ENCODE measurements around the gene KCTD17.
"Not testable (repeated sequence)": the region's sequence is repeated elsewhere in the genome, so short reads cannot be mapped to it uniquely, and the experiment has no call there.

Gene KCTD17

DNA sequence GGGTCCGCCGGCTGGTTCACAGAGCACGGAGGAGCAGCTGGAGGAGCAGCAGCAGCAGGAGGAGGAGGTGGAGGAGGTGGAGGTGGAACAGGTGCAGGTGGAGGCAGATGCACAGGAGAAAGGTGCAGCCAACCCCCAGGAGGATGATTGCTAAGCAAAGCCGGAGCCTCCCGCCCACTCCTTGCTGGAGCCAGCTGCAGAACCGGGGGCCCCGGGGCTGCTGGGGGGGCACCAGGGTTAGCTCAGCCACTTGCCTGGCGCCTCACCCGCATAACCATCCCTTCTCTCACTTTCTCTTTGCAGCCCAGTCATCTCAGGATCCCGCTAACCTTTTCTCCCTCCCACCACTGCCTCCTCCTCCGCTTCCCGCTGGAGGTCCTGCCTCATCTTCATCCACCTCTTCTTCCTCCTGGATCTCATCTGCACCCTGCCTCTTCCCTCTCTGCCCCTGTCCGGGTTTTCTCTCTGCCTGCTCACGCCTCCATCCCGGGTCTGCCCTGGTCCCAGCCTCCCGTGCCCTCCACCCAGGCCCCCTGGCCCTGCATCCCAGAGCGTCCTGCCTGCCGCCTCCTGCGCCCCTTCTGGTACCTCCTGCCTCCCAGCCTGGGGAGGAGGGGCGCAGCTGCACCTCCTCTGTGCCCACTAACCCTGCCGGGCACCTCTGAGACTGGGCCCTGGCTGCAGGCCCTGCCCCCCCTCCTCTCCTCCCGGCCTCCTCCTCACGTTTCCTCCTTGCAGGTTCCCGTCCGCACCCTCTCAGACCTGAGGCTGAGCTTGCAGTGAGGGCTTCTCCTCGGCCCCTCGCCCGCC lies 9.5 kb downstream of the KCTD17 start:
- DNase-seq (ENCODE audit: low spot score), result no peak

DNA sequence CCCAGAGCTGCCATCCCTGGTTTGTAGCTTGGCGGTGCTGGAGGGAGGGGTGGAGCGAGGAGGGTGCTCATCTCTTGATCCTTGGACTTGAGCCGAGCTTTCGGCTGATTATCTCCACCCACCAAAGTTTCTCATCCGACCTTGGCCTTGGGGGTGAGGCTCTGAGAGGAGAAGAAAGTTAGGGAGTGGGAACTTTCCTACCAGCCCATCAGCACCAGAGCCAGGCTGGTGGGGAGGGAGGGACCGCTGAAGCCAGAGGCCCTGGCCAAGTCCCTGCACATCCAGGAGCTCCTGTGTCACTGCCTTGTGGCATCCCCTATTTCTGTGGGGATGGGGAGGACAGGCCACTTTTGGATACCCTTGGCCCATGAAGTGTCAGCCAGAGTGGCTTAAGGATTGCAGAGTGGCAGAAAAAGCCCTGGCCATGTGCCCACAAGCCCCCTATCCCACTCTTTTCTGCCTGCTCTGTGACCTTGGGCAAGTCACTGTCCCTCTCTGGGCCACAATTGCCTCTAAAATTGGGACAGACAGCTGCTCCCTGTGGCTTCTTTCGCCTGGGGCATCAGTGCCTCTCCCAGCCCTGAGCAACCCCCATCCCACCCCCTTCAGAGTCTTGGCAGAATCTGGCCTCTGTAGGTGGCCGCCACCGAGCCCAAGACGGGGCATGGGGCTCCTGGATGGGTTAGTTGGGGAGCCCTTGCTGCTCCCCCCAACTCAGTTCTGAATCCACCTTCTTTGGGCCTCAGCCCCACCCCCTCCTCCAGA lies 10.3 kb downstream of the KCTD17 start:
- no peak for DNase-seq (ENCODE audit: low spot score)

DNA sequence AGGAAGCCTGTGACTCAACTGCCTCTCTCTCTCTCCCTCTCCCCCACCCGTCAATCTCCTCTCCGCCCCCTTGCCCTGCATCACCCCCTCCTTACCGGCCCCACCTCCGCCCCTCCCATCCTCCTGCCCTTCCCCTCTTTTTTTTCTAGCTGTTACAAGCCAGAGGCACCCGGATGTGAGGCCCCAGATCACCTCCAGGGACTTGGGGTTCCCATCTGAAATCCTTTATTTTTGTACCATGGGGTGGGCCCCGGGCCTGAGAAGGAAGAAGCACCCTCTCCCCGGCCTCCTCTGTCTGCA lies 10.8 kb downstream of the KCTD17 start:
- no peak for DNase-seq (ENCODE audit: low spot score)

GRCh38 chr22:37062702-37063381 lies 11.3 kb downstream of the KCTD17 start:
- DNase-seq (ENCODE audit: low spot score), result no peak

GRCh38 chr22:37063431-37064420 lies 12.2 kb downstream of the KCTD17 start:
- DNase-seq (ENCODE audit: low spot score), result no peak

DNA sequence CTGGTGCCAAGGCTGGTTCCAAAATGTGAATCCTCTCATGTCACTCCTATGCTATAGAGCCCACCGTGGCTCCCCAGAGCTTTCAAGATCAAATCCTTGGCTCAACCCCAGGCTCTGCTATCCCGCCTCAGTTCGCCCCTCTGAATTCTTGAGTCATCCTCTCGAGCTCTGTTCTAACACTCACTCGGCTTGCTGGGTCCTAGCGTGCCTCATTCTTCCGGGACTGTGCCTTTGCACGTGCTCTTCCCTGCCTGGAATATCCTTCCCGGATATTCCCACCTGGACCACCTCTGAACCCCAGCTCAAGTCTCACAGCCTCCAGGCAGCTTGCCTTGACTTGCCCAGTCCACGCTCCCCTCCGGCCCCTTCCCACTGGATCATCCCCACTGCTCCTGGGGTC lies 13.0 kb downstream of the KCTD17 start:
- no peak for DNase-seq (ENCODE audit: low spot score)

- DNase-seq (ENCODE audit: low spot score), result no peak
These were observed 13.6 kb downstream of the KCTD17 start for GRCh38 chr22:37065180-37065579.

DNA sequence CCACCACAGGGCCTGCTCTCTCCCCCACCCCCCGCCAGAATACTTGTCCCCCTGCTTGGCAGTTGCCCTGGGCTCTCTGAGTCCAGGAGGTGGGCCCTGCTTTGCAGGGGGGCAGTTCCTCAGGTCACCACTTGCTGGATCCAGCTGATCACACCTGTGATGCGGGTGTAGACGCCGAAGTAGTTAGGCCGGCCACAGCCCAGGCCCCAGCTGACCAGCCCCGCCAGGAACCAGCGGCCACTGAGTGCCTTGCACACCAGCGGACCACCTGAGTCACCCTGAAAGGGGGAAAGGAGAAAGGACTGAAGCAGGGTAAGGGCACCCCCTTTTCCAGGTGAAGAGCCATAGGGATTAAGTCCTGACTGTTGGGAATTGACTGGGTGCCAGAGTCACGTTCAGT lies 14.4 kb downstream of the KCTD17 start:
- DNase-seq (ENCODE audit: low spot score), result no peak

- no peak for DNase-seq (ENCODE audit: low spot score)
These were observed 15.9 kb downstream of the KCTD17 start for GRCh38 chr22:37067428-37067827.

DNA sequence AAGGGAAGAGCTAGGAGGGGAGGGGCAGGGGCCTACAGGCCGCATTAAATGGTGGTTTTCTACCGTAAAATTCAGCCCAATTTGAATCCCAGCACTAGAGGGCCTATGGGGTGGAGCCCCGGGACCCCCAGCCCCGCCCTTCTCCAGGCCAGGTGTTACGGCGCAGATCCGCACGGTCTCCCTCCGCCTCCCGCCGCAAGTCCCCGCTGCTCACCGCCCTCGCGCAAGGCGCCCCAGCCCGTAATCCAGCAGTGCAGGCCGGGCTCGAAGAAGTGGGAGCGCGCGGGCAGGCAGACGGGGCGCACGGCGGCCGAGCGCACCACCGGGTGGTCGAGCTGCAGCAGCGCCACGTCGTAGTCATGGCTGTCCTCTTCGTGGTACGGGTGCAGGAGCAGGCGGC lies 17.3 kb downstream of the KCTD17 start:
- no peak for DNase-seq (ENCODE audit: low spot score)

GRCh38 chr22:37069319-37069718 lies 17.8 kb downstream of the KCTD17 start:
- no peak for DNase-seq (ENCODE audit: low spot score)

DNA sequence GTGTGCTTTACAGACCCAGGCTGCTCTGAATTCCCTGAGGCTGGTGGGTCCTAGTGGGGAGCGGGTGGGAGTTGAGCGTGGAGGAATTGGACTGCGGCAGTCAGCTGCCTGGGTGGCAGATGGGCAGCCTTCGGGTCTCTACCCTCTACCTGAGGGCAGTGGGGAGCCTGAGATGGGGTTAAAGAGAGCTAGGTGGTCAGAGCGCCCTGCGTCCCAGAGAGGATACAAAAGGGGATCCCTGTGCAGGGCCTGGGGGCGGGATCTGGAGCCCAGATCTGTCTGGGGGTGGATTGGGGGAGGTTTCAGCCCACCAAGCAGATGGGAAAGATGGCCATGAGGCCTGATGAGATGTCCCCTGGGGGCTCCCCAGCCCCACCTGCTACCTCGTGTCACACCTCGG lies 18.2 kb downstream of the KCTD17 start:
- DNase-seq (ENCODE audit: low spot score), result no peak

DNA sequence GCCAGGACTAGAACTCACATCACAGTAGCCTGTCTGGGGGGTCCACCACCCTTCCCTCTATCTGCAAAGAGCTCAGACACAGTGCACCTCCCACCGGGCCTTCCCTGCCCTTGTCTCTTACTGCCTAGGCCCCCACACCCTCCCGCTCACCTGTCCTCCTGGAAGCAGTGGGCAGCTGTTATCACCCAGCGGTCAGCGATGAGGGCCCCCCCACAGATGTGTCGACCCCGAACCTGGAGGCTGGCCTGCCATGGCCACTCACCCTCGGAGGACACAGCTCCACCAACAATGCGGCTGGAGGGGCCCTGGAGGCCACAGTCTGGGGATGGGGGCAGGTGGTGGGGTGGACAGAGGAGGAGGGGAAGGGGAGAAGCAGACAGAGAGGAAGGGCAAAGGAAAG lies 18.8 kb downstream of the KCTD17 start:
- DNase-seq (ENCODE audit: low spot score), result no peak

DNA sequence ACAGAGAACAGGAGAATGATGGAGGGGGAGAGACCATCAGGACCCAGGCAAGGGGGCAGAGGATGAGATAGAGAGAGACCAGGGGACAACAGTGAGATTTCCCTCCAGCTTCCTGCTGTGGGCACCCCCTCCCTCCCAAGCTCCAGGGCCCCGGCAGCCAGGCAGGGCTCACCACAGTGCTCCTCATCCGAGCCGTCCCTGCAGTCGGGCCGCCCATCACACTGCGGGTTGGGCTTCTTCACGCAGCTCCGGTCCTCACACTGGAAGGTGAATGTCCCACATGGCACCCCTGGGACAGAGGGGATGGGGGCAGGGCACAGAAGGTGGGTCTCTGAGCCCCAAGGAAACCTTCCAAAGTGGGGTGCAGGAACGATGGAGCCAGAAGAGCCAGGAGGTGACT lies 19.2 kb downstream of the KCTD17 start:
- DNase-seq (ENCODE audit: low spot score), result no peak

DNA sequence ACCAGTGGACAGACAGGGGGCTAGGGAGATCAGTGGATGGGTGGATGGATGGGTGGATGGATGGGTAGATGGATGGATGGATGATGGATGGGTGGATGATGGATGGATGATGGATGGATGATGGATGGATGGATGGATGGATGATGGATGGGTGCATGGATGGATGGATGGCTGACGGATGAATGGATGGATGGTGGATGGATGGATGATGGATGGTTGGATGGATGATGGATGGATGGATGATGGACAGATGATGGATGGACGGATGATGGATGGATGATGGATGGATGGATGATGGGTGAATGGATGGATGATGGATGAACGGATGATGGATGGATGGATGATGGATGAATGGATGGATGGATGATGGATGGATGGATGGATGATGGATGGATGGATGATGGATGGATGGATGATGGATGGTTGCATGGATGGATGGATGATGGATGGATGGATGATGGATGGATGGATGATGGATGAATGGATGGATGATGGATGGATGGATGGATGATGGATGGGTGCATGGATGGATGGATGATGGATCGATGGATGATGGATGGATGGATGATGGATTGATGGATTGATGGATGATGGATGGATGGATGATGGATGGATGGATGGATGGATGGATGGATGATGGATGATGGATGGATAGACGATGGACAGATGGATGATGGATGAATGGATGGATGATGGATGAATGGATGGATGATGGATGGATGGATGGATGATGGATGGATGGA lies 20.5 kb downstream of the KCTD17 start:
- not testable (repeated sequence) for DNase-seq (ENCODE audit: low spot score)

- no peak for DNase-seq (ENCODE audit: low spot score)
These were observed 21.1 kb downstream of the KCTD17 start for GRCh38 chr22:37072673-37073072.

GRCh38 chr22:37074537-37074936 lies 23.0 kb downstream of the KCTD17 start:
- no peak for DNase-seq (ENCODE audit: low spot score)

GRCh38 chr22:37075046-37075445 lies 23.5 kb downstream of the KCTD17 start:
- DNase-seq (ENCODE audit: low spot score), result no peak

- no peak for DNase-seq (ENCODE audit: low spot score)
These were observed 24.4 kb downstream of the KCTD17 start for GRCh38 chr22:37075822-37076433.

DNA sequence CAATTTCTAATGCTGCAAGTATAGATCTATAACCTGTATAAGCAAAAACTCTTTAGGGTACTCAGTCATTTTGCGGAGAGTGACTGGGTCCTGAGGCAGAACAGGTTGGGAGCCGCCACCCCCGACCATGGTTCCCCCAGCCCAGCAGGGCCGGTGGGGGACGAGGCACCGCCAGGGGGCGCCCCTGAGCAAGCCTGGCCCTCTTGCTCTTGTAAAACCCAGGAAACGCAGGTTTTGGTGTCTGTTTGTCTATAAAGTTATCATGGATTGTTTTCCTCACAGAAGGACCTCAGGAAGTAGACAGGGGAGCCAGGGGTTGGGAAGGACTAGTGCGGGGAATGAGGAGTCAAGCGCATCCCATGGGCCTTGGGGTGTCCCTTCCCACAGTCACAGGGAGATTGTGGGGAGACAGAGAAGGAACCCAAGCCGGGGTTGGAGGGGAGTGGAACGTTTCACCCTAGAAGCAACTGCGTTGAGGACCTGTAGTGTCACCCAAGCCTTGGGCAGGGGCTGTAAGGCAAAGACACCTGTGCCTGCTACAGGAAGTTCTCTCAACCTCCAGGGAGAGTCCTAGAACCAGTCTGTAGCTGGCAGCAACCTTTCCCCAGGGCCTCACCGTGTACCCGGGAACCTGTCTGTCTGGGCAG lies 26.4 kb downstream of the KCTD17 start:
- DNase-seq (ENCODE audit: low spot score), result peak; percentile 82
